Neural cell (in vitro differentiated cells): ENCODE results near the gene CCNJL. TPM values are rescaled to one million over a fixed set of nuclear protein-coding genes. Genes with fewer than 3 reads are reported as not detected.

Experiments used
- H2AFZ ChIP-seq: fragments of 200-600, 300-800 bp; sonication (generic), shearing (Covaris generic); 2 replicates; pipeline ENCODE4 v1.6.0; 2014; ENCODE audit warnings: low read depth, mild to moderate bottlenecking, antibody characterized with exemption, low read length, moderate library complexity
- H3F3A ChIP-seq: fragments of 200-600 bp; shearing (Covaris generic); 2 replicates; pipeline ENCODE4 v1.6.1; 2016; ENCODE audit warnings: mild to moderate bottlenecking, moderate library complexity, mixed read lengths, antibody characterized with exemption, low read length; ENCODE audit not compliant: insufficient read depth, poor library complexity, severe bottlenecking
- H3K27ac ChIP-seq: fragments of 200-600, 300-800 bp; sonication (generic), shearing (Covaris generic); 2 replicates; pipeline ENCODE4 v1.5.1; 2014; ENCODE audit warnings: mild to moderate bottlenecking, low read length, moderate library complexity
- H3K27me3 ChIP-seq: fragments of 300-800, 200-600 bp; sonication (generic), shearing (Covaris generic); 2 replicates; pipeline ENCODE4 v1.6.0; 2014; ENCODE audit warnings: mild to moderate bottlenecking, low read depth, low read length, moderate library complexity; ENCODE audit not compliant: insufficient read depth
- H3K36me3 ChIP-seq: fragments of 300-800, 200-600 bp; sonication (generic), shearing (Covaris generic); 2 replicates; pipeline ENCODE4 v1.5.1; 2014; ENCODE audit warnings: mild to moderate bottlenecking, antibody characterized with exemption, low read length, moderate library complexity; ENCODE audit not compliant: insufficient read depth
- H3K4me2 ChIP-seq: fragments of 300-800, 200-600 bp; sonication (generic), shearing (Covaris generic); 2 replicates; pipeline ENCODE4 v1.6.0; 2014; ENCODE audit warnings: mild to moderate bottlenecking, low read length
- H3K4me3 ChIP-seq: fragments of 300-800, 200-600 bp; sonication (generic), shearing (Covaris generic); 2 replicates; pipeline ENCODE4 v1.5.1; 2014; ENCODE audit warnings: mild to moderate bottlenecking, low read length, moderate library complexity
- H3K79me2 ChIP-seq: fragments of 200-600 bp; shearing (Covaris generic); replicated peaks from 2 replicates; pipeline ENCODE4 v1.6.0; 2014; ENCODE audit warnings: mild to moderate bottlenecking, low read length, moderate library complexity; ENCODE audit not compliant: insufficient read depth
- H3K9ac ChIP-seq: fragments of 300-800, 200-600 bp; sonication (generic), shearing (Covaris generic); 2 replicates; pipeline ENCODE4 v1.6.1; 2016; ENCODE audit warnings: mild to moderate bottlenecking, low read length, mixed read lengths
- H3K9me2 ChIP-seq: fragments of 200-600 bp; shearing (Covaris generic); 2 replicates; pipeline ENCODE4 v1.6.1; 2016; ENCODE audit warnings: mild to moderate bottlenecking, low read length, mixed read lengths; ENCODE audit not compliant: insufficient read depth
- H3K9me3 ChIP-seq: fragments of 200-600, 300-800 bp; sonication (generic), shearing (Covaris generic); 2 replicates; pipeline ENCODE4 v1.6.1; 2016; ENCODE audit warnings: mild to moderate bottlenecking, mixed run types, low read length, moderate library complexity, mixed read lengths
- H4K20me1 ChIP-seq: fragments of 200-600 bp; shearing (Covaris generic); 2 replicates; pipeline ENCODE4 v1.6.1; 2016; ENCODE audit warnings: mild to moderate bottlenecking, mixed run types; ENCODE audit not compliant: insufficient read depth
- EP300 ChIP-seq: fragments of 450-650 bp; conservative IDR thresholded peaks from 2 replicates; pipeline ENCODE4 v1.6.1; 2014; ENCODE audit warnings: antibody characterized with exemption, mild to moderate bottlenecking, moderate library complexity; ENCODE audit not compliant: poor library complexity, severe bottlenecking
- EZH2 ChIP-seq: fragments of 200-600, 300-800 bp; shearing (Covaris generic), sonication (generic); IDR thresholded peaks from 2 replicates; pipeline ENCODE4 v1.6.1; 2014; ENCODE audit warnings: antibody characterized with exemption, low read length, borderline replicate concordance, mild to moderate bottlenecking; ENCODE audit not compliant: insufficient read depth, poor library complexity, severe bottlenecking
- MXI1 ChIP-seq: fragments of 450-650 bp; conservative IDR thresholded peaks from 2 replicates; pipeline ENCODE4 v1.6.1; 2014; ENCODE audit warnings: antibody characterized with exemption, mild to moderate bottlenecking; ENCODE audit not compliant: poor library complexity, severe bottlenecking
- POLR2AphosphoS5 ChIP-seq: IDR thresholded peaks from 2 replicates; pipeline ENCODE4 v1.6.1; 2012
- RAD21 ChIP-seq: fragments of 450-650 bp; conservative IDR thresholded peaks from 2 replicates; pipeline ENCODE4 v1.6.1; 2014; ENCODE audit warnings: antibody characterized with exemption, mild to moderate bottlenecking, moderate library complexity
- SMC3 ChIP-seq: fragments of 450-650 bp; conservative IDR thresholded peaks from 2 replicates; pipeline ENCODE4 v1.6.1; 2014; ENCODE audit warnings: antibody characterized with exemption, mild to moderate bottlenecking, moderate library complexity; ENCODE audit not compliant: poor library complexity
- TAF1 ChIP-seq: IDR thresholded peaks from 2 replicates; pipeline ENCODE4 v1.6.1; 2012; ENCODE audit warnings: low read depth
- polyA plus RNA-seq: library from polyadenylated mRNA; depleted of rRNA; stranded (reverse); fragments of >200 nt; gene quantifications from 2 replicates; pipeline ENCODE4 v1.2.3, GENCODE V29; 2014
- TF ChIP-seq, protein P1 (sequence below): IDR thresholded peaks from 2 replicates; pipeline ENCODE4 v1.6.1; 2012; ENCODE audit warnings: borderline replicate concordance
- TF ChIP-seq, protein P2 (sequence below): fragments of 450-650 bp; IDR thresholded peaks from 2 replicates; pipeline ENCODE4 v1.5.1; 2014; ENCODE audit warnings: antibody characterized with exemption, mild to moderate bottlenecking, moderate library complexity; ENCODE audit not compliant: poor library complexity, severe bottlenecking

CCNJL gene
- polyA plus RNA-seq, 1 donor from 2014 or later, result 0.84 TPM

DNA sequence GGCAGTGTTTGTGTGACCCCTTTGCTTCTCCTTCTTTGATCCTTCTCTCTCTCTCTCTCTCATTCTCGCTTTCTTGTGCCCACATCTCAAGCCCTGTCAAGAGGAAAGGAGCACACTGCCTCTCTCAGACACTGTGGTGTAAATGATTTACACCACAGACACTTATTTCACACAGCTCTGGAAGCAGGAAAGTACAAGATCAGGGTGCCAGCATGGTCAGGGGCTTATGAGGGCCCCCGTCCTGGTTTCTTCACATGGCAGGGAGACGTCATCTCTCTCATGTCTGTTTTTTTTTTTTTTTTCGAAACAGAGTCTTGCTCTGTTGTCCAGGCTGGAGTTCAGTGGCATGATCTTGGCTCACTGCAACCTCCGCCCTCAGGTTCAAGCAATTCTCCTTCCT lies 76.6 kb downstream of the CCNJL start:
- no peak overlapping the region for H3K4me3 ChIP-seq
- H3K27ac ChIP-seq, result no peak overlapping the region
- no peak overlapping the region for H2AFZ ChIP-seq
- TF ChIP-seq SMC3 (no peak), EP300 (no peak), TAF1 (no peak)
- TF ChIP-seq, protein P1, sequence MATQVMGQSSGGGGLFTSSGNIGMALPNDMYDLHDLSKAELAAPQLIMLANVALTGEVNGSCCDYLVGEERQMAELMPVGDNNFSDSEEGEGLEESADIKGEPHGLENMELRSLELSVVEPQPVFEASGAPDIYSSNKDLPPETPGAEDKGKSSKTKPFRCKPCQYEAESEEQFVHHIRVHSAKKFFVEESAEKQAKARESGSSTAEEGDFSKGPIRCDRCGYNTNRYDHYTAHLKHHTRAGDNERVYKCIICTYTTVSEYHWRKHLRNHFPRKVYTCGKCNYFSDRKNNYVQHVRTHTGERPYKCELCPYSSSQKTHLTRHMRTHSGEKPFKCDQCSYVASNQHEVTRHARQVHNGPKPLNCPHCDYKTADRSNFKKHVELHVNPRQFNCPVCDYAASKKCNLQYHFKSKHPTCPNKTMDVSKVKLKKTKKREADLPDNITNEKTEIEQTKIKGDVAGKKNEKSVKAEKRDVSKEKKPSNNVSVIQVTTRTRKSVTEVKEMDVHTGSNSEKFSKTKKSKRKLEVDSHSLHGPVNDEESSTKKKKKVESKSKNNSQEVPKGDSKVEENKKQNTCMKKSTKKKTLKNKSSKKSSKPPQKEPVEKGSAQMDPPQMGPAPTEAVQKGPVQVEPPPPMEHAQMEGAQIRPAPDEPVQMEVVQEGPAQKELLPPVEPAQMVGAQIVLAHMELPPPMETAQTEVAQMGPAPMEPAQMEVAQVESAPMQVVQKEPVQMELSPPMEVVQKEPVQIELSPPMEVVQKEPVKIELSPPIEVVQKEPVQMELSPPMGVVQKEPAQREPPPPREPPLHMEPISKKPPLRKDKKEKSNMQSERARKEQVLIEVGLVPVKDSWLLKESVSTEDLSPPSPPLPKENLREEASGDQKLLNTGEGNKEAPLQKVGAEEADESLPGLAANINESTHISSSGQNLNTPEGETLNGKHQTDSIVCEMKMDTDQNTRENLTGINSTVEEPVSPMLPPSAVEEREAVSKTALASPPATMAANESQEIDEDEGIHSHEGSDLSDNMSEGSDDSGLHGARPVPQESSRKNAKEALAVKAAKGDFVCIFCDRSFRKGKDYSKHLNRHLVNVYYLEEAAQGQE, result no peak
- no peak overlapping the region for H3K9ac ChIP-seq
- no peaks in the 10 kb centered on the region for H3K9me2 ChIP-seq
- H3K79me2 ChIP-seq, result no peaks in the 10 kb centered on the region
- H3F3A ChIP-seq, result no peaks in the 10 kb centered on the region
- no peaks in the 10 kb centered on the region for H3K9me3 ChIP-seq
- H3K36me3 ChIP-seq, result no peaks in the 10 kb centered on the region
- H3K4me2 ChIP-seq, result no peak overlapping the region
- H4K20me1 ChIP-seq, result no peaks in the 10 kb centered on the region
- H3K27me3 ChIP-seq, result no peaks in the 10 kb centered on the region

DNA sequence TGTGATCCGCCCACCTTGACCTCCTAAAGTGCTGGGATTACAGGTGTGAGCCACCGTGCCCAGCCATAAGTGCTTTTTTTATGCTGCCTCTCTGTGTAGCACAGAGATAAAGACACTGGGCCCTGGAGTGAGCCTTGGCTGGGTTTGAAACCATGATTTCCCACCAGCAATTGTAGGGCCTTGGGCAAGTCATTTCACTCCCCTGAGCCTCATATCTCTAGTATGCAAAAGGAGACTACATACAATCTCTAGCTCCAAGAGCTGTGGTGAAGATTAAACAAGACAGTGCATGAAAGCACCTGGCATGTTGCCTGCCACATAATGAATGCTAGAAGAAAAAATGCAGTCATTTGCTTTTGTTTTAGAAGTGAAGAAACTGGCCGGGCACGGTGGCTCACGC lies 79.1 kb downstream of the CCNJL start:
- H2AFZ ChIP-seq, result no peak overlapping the region
- no peaks in the 10 kb centered on the region for H3K36me3 ChIP-seq
- H3K27me3 ChIP-seq, result no peaks in the 10 kb centered on the region
- no peaks in the 10 kb centered on the region for H3K79me2 ChIP-seq
- H3K9me3 ChIP-seq, result no peaks in the 10 kb centered on the region
- H3F3A ChIP-seq, result no peaks in the 10 kb centered on the region
- H3K9ac ChIP-seq, result no peak overlapping the region
- no peaks in the 10 kb centered on the region for H4K20me1 ChIP-seq
- no peaks in the 10 kb centered on the region for H3K9me2 ChIP-seq
- no peak overlapping the region for H3K4me2 ChIP-seq
- no peak overlapping the region for H3K27ac ChIP-seq
- H3K4me3 ChIP-seq, result no peak overlapping the region
- TF ChIP-seq, protein P2, sequence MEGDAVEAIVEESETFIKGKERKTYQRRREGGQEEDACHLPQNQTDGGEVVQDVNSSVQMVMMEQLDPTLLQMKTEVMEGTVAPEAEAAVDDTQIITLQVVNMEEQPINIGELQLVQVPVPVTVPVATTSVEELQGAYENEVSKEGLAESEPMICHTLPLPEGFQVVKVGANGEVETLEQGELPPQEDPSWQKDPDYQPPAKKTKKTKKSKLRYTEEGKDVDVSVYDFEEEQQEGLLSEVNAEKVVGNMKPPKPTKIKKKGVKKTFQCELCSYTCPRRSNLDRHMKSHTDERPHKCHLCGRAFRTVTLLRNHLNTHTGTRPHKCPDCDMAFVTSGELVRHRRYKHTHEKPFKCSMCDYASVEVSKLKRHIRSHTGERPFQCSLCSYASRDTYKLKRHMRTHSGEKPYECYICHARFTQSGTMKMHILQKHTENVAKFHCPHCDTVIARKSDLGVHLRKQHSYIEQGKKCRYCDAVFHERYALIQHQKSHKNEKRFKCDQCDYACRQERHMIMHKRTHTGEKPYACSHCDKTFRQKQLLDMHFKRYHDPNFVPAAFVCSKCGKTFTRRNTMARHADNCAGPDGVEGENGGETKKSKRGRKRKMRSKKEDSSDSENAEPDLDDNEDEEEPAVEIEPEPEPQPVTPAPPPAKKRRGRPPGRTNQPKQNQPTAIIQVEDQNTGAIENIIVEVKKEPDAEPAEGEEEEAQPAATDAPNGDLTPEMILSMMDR, result no peak
- no peak for TF ChIP-seq EP300
- TF ChIP-seq, protein P1, result no peak
- TF ChIP-seq EZH2, result no peak
- TF ChIP-seq POLR2AphosphoS5, result no peak
- TF ChIP-seq TAF1, result no peak
- TF ChIP-seq MXI1, result no peak
- TF ChIP-seq SMC3, result no peak
- no peak for TF ChIP-seq RAD21
